CD4-positive, alpha-beta T cell treated with Interleukin-15 for 1 hour (primary cell): Measurements from ENCODE around the gene ELAVL1.
"Not testable (repeated sequence)": the region's sequence is repeated elsewhere in the genome, so short reads cannot be mapped to it uniquely, and the experiment has no call there.

Experiments
- DNase-seq: peaks from one replicate; pipeline ENCODE4 v3.0.0-alpha.2; 2020

The ELAVL1 gene

GRCh38 chr19:8005534-8006256 is at the start of gene ELAVL1:
Gene ELAVL1 (minus strand): TSS chr19:8005641. CDS start chr19:7991815, 13,826 bp downstream.
- DNase-seq, result peak; percentile 90

- DNase-seq, result no peak
Observed at GRCh38 chr19:8054169-8054568, 48.7 kb upstream of the ELAVL1 start.

- DNase-seq, result no peak
Observed at GRCh38 chr19:8052464-8052859, 47.0 kb upstream of the ELAVL1 start, which contains the start of gene CCL25. Gene CCL25 (plus strand): TSS chr19:8052760. CDS start chr19:8053050, 290 bp downstream.

GRCh38 chr19:8050274-8051096 is 45.0 kb upstream of the ELAVL1 start:
- peak; percentile 95 for DNase-seq

- DNase-seq, result no peak
Observed at GRCh38 chr19:8046569-8047165, 41.2 kb upstream of the ELAVL1 start.

- DNase-seq, result no peak
Observed at GRCh38 chr19:8045872-8046568, 40.6 kb upstream of the ELAVL1 start.

GRCh38 chr19:8044018-8044417 is 38.6 kb upstream of the ELAVL1 start:
- no peak for DNase-seq

- no peak for DNase-seq
Observed at GRCh38 chr19:8042900-8043299, 37.5 kb upstream of the ELAVL1 start.

GRCh38 chr19:8041531-8041931 is 36.1 kb upstream of the ELAVL1 start:
- no peak for DNase-seq

GRCh38 chr19:8039231-8039630 is 33.8 kb upstream of the ELAVL1 start:
- DNase-seq, result no peak

- DNase-seq, result no peak
Observed at GRCh38 chr19:8038815-8039214, 33.4 kb upstream of the ELAVL1 start.

GRCh38 chr19:8036434-8037099 is 31.1 kb upstream of the ELAVL1 start:
- DNase-seq, result no peak

GRCh38 chr19:8034178-8034525 is 28.7 kb upstream of the ELAVL1 start:
- DNase-seq, result no peak

GRCh38 chr19:8033287-8034177 is 28.1 kb upstream of the ELAVL1 start:
- DNase-seq, result not testable (repeated sequence)

- no peak for DNase-seq
Observed at GRCh38 chr19:8030960-8031359, 25.5 kb upstream of the ELAVL1 start.

- DNase-seq, result no peak
Observed at GRCh38 chr19:8028951-8029491, 23.6 kb upstream of the ELAVL1 start.

- DNase-seq, result no peak
Observed at GRCh38 chr19:8025316-8025715, 19.9 kb upstream of the ELAVL1 start.

GRCh38 chr19:8024256-8024655 is 18.8 kb upstream of the ELAVL1 start:
- DNase-seq, result not testable (repeated sequence)

GRCh38 chr19:8023371-8023770 is 17.9 kb upstream of the ELAVL1 start:
- no peak for DNase-seq

- no peak for DNase-seq
Observed at GRCh38 chr19:8022275-8022674, 16.8 kb upstream of the ELAVL1 start.

- no peak for DNase-seq
Observed at GRCh38 chr19:8021374-8021773, 15.9 kb upstream of the ELAVL1 start.
